ENCODE measurements around the gene ZNF804A. TPM values are rescaled to one million over a fixed set of nuclear protein-coding genes. Genes with fewer than 3 reads are reported as not detected.
"Not testable (repeated sequence)": the region's sequence is repeated elsewhere in the genome, so short reads cannot be mapped to it uniquely, and the experiment has no call there.

ZNF804A gene
- total and polyA plus RNA-seq, 2 of the 8 experiments (the other 6 are each of a cell fraction or from before 2014, with no cell fraction given) = 0.02 TPM; not detected in 1

- TF ChIP-seq ZNF274 (IDR thresholded peaks at IDR 0.05; ENCODE audit: borderline replicate concordance, extremely low read depth, low read length) (no peak), JUN (IDR thresholded peaks at IDR 0.05; ENCODE audit: low read depth, low read length) (no peak), BRCA1 (IDR thresholded peaks at IDR 0.05; ENCODE audit: low read depth, low read length) (no peak), CBX8 (IDR thresholded peaks at IDR 0.05; ENCODE audit: borderline replicate concordance, low read depth, low read length) (no peak)
These were observed 281.3 kb downstream of the ZNF804A start (continued) for GRCh38 chr2:184879671-184880070.

- H2AK5ac ChIP-seq (ENCODE audit: low read depth, low read length); H3K23me2 ChIP-seq (ENCODE audit: low read depth, low read length); H3K4me2 ChIP-seq (ENCODE audit: insufficient read depth in 1 of 2, low read depth in 2 of 2, low read length in 2 of 2); H3K4ac ChIP-seq (replicated peaks; ENCODE audit: insufficient read length, low read depth, low read length); H2BK120ac ChIP-seq (replicated peaks; ENCODE audit: low read depth, low read length); POLR2A ChIA-PET (ENCODE audit: partially characterized antibody); H3K23ac ChIP-seq (ENCODE audit: insufficient read length); H3K4me3 ChIP-seq (ENCODE audit: extremely low read depth in 1 of 4, insufficient read depth in 2 of 4, low read depth in 3 of 4, low read length in 4 of 4); H3K18ac ChIP-seq (ENCODE audit: extremely low read depth, low read length); FAIRE-seq; H4K8ac ChIP-seq (ENCODE audit: extremely low read depth, insufficient read depth, low read length); H4K20me1 ChIP-seq (replicated peaks in 1 of 2; ENCODE audit: control insufficient read depth in 1 of 2, insufficient read depth in 2 of 2, low read length in 2 of 2); H3K27me3 ChIP-seq (replicated peaks in 1 of 4; ENCODE audit: control insufficient read depth in 3 of 4, extremely low read depth in 1 of 4, insufficient read depth in 3 of 4, low read length in 3 of 4); H3K56ac ChIP-seq (replicated peaks; ENCODE audit: insufficient read length, low read depth, low read length); DNase-seq (ENCODE audit: low read depth in 1 of 2, low spot score in 2 of 2); H4K5ac ChIP-seq (ENCODE audit: insufficient read length, low read depth, low read length); H4K91ac ChIP-seq (replicated peaks; ENCODE audit: insufficient read length, low read length); H3K9ac ChIP-seq (replicated peaks in 1 of 4; ENCODE audit: extremely low read depth in 1 of 4, low read depth in 3 of 4, low read length in 3 of 4); H2BK12ac ChIP-seq (ENCODE audit: low read depth, low read length); CTCF ChIA-PET (ENCODE audit: partially characterized antibody); H2BK15ac ChIP-seq (ENCODE audit: low read length); H3K36me3 ChIP-seq (ENCODE audit: control insufficient read depth in 2 of 4, insufficient read depth in 4 of 4, low read length in 3 of 4); H3K27ac ChIP-seq (ENCODE audit: low read depth, low read length); H2BK5ac ChIP-seq (ENCODE audit: low read depth, low read length); H2AFZ ChIP-seq (ENCODE audit: low read length); H3K79me2 ChIP-seq (ENCODE audit: control insufficient read depth in 1 of 2, insufficient read depth in 2 of 2, low read length in 2 of 2); H3K4me1 ChIP-seq (replicated peaks in 1 of 4; ENCODE audit: control insufficient read depth in 3 of 4, insufficient read depth in 4 of 4, low read length in 3 of 4); H2BK20ac ChIP-seq (ENCODE audit: low read length); H3K79me1 ChIP-seq (ENCODE audit: low read depth, low read length); H3K14ac ChIP-seq (ENCODE audit: insufficient read length): not testable (repeated sequence)
- peaks cover 12 to 18% of the 10 kb centered on the region in 2 experiments; a peak in 3 of 4 replicates for H3K9me3 ChIP-seq (ENCODE audit: insufficient read depth in 2 of 2, low read depth in 1 of 2, low read length in 1 of 2)
- WGBS, 2 experiments (ENCODE audit: extremely low coverage in 1 of 2, insufficient coverage in 1 of 2, insufficient read length in 1 of 2, insufficient replicate concordance in 2 of 2, low coverage in 1 of 2, low lambda C conversion rate in 2 of 2, missing lambda C conversion rate in 1 of 2) = 88% methylated on average over 2 of the region's 2 CpGs; no CpG with 5 or more reads in 1 of the 2 experiments
These were observed 288.3 kb downstream of the ZNF804A start for GRCh38 chr2:184886585-184886984.

Data from H1 (cell line).